Middle frontal gyrus (tissue), 1 donor: ENCODE results near the gene NR1H4.
"Not testable (repeated sequence)": the region's sequence is repeated elsewhere in the genome, so short reads cannot be mapped to it uniquely, and the experiment has no call there.

Experiments used
- DNase-seq: peaks from one replicate; pipeline ENCODE4 v3.0.0-alpha.2; 2015; ENCODE audit warnings: low spot score; ENCODE audit errors: extremely low spot score

The NR1H4 gene

GRCh38 chr12:100472325-100472724 is 1.3 kb upstream of the NR1H4 start:
- DNase-seq: no peak

- no peak for DNase-seq
Observed at GRCh38 chr12:100473050-100473715, 483 bp upstream of the NR1H4 start.

DNA sequence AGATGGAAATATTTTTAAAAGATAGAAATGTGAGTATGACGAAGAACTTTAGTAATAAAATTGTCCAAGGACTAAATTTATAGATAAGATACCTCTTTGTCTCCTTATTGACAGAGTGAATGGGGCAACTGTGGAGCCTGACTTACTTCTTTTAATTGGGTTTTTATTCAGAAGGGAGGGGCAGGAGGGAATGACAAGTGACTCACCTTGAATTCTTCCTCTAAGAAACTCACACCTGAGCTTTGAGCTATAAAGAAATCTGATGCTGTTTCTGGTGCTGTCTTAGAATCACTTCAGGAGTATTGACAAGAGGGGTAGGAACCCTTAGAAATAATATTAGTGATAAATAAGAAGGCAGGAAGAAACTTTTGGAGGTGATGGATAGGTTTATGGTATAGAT is 951 bp downstream of the NR1H4 start:
- DNase-seq: no peak

DNA sequence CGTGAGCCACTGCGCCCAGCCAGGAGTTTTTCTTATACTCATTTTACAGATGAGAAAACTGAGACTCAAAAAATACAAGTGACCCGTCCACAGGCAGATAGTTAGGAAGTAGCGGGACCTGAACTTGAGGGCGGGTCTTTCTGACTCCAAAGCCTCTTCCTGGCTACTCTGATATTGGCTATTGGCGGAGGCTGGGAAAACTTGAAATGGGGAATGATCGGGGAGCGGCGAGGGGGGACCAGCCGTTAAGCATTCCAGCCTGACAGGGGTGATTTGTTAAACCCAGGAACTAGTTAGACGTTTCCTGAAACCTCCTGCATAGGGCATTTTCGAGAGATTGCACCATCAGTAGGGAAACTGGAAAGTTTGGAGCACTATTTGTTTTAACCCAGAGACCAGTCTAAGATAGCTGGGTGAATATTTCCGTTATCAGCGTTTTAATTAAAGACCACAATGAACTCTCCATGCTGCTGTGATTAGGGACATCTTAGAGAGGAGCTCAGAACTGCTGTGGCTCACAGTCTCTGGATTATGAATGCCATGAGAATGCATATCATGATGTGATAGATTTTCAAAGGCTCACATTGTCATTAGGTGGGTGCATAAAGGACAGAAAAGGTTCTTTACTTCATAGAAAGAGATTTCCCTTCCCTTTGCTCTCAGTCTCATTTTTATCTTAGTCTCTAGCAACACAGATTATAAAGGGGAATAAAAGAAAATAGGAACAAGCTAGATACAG is 2.5 kb downstream of the NR1H4 start:
- DNase-seq: no peak

GRCh38 chr12:100481021-100481420 is 7.4 kb downstream of the NR1H4 start:
- DNase-seq: no peak

GRCh38 chr12:100484183-100484886 is 10.7 kb downstream of the NR1H4 start:
- no peak for DNase-seq

- DNase-seq: no peak
Observed at GRCh38 chr12:100484891-100485471, 11.3 kb downstream of the NR1H4 start.

GRCh38 chr12:100485983-100486382 is 12.3 kb downstream of the NR1H4 start:
- DNase-seq: no peak

GRCh38 chr12:100489251-100489820 is 15.7 kb downstream of the NR1H4 start:
- DNase-seq: no peak

DNA sequence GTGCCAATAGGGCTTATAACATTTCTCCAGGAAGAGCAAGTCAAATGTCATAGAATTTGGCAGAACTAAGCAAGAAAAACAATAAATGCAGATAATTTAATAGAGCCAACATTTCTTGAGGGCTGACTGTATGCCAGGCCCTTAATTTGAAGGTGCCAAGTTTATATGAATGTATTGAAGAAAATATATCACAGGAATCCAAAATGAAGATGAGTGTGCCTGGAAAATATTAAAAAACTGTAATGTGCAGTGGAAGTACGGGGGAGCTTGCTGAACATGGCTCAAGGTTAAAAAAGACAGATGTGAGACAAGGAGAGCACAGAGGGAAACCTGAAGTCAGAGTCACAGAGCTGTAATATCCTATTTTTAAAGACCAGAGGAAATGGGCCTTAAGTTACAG is 16.4 kb downstream of the NR1H4 start:
- no peak for DNase-seq

DNA sequence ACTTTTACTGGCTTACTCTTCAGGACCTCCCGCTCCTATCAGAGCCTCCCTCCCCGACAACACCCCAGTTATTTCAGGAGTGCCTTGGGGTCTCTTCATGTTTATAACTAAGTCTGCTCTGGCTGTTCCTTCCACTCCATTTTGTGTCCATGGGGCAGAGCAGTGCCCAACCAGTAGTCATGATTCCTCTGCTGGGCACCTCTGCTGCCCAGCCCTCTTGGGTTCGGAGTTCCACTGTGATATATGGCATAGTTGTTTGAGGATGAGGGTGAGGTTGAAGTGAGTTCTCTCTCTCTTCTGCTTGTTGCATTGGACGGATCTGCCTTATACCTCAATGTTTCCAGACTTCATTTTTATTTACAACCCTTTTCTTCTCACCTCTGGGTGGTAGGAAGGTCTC is 17.4 kb downstream of the NR1H4 start:
- no peak for DNase-seq

GRCh38 chr12:100493396-100494012 is 19.8 kb downstream of the NR1H4 start:
- DNase-seq: no peak

DNA sequence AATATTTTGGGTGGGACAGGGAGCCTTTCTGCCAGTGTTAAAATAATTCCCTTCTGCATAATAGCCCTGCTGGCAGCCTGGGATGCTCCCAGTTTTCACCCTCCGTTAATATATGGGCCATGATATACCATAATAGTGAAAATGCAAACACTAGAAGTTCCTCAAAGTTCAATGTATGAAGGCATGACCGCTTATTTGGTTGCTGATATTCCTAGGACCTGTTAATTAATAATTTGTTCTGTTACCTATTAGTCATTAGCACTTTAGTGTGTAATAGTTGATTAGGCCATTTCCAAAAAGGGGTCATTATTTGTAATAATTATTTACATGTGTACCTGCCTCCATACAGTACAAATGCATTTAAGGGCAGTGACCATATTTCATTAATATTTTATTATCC is 20.4 kb downstream of the NR1H4 start:
- no peak for DNase-seq

DNA sequence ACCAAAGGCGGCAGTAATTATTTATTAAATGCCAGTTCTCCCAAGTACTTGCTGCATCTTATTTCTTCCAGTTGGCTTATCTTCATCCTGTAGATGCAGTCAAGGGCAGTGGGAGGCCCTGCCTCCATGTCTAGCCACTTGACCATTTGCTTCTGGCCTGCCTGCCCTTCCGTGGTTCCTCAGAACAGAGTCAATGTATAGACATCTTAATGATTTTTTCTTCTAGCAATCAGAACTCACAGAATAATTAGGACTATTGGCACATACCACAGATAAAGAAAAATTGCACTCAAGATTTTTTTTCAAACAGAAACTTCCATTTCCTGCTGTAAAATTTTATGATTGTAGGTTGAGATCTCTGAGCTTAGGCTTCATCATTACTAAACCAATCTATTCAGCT is 20.9 kb downstream of the NR1H4 start:
- no peak for DNase-seq

GRCh38 chr12:100497105-100497795 is 23.6 kb downstream of the NR1H4 start:
- no peak for DNase-seq

DNA sequence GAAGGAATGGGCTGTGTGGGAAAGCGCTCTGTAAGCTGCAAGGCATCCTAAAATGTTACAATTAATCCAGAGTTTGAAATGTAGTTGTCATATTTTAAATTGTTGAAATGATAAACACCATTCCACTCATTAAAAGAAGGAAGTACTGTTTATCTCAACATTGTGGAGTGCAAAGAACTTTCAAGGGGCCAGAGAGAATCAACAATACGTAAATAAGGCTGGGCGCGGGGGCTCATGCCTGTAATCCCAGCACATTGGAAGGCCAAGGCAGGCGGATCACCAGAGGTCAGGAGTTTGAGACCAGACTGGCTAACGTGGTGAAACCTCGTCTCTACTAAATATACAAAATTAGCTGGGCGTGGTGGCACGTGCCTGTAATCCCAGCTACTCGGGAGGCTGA is 24.5 kb downstream of the NR1H4 start:
- DNase-seq: no peak

- no peak for DNase-seq
Observed at GRCh38 chr12:100499416-100499815, 25.8 kb downstream of the NR1H4 start.

DNA sequence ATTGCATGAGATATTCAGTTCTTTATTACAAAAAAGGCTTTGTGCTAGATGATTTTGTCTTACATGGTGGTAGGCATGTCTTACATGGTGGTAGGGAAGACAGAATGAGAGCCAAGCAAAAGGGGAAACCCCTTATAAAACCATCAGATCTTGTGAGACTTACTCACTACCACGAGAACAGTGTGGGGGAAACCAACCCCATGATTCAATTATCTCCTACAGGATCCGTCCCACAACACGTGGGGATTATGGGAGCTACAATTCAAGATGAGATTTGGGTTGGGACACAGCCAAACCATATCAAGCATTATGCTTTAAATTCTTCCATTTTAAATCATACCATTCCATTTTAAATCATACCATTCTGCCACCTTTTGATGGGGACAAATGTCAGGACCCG is 29.1 kb downstream of the NR1H4 start:
- not testable (repeated sequence) for DNase-seq

DNA sequence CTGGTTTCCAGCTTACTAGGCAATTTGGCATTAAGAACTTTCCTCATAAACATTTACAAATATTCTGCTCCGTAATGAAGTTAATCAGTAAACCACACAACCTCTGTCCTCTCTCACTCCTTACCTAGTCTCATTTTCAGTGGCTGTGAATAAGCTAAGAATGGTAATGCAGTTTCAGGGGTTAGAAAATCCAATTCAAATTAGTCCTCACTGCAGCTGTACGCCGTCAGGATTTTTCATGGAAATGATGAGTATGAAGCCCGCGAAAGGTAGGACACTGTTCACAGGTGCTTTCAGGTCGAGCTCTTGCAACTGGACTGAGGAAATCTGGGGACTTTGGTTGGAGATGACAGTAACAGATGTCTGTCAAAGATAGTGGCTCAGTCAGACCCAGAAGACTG is 29.6 kb downstream of the NR1H4 start:
- DNase-seq: no peak

DNA sequence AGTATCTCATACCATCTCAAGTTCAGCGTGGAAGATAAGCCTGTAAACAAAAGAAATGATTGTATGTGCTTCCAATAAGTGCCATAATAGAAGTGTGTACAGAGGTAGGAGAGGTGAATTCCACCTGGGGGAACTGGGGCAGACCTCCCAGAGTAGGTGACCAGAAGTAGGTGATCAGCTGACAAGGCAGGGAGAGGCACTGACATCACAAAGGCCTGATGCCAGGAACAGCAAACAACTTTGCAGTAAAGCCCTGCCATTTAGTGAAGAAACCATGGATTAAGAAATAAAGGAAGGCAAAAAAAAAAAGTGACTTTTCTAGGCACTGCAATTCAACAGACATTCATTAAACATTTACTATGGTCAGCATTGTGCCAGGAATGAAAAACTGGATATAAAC is 31.1 kb downstream of the NR1H4 start:
- no peak for DNase-seq

DNA sequence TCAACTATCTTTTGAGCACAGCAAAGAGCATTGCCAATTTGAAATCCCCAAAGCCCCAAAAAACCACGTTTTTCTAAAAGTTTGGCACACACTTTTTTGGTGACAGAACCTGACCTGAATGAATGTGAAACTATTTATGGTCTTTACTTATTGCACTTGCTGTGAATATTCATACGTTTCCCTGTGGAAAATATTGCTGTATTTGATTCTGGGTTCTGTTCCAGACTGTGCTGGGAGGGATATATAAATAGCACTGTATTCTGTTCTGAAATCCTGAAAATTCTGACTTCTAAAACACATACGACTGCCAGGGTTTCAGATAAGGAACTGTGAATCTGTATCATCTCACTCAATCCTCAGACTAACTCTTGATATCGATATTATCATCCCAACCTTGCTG is 35.1 kb downstream of the NR1H4 start:
- no peak for DNase-seq
